GM10248 (cell line): ENCODE results near the gene IL36B.

Source experiments
- CTCF ChIA-PET: fragments of 300-600 bp; sonication (Branson Sonifier 250); formaldehyde crosslinking; extraction: SDS; loops from one replicate; lab custom pipeline; 2021; ENCODE audit warnings: antibody characterized with exemption; lab: Yijun Ruan, JAX
- POLR2A ChIA-PET: fragments of 350-650 bp; sonication (Branson Sonifier 250); formaldehyde crosslinking; extraction: SDS; loops from one replicate; lab custom pipeline; 2020; ENCODE audit warnings: antibody characterized with exemption; lab: Yijun Ruan, JAX
- DNase-seq: peaks from one replicate; pipeline ENCODE4 v3.0.0; 2012; ENCODE audit errors: extremely low spot score
- CTCF ChIP-seq: IDR thresholded peaks from 2 replicates; pipeline ENCODE4 v1.5.1; 2012; ENCODE audit warnings: mild to moderate bottlenecking, low read depth; ENCODE audit errors: extremely low read depth, missing control alignments, control extremely low read depth

IL36B gene

GRCh38 chr2:113038291-113038690 is 14.4 kb downstream of the IL36B start:
- TF ChIP-seq CTCF, result no peak
- CTCF ChIA-PET, result interaction anchor here (1.2 kb wide), 1 partner anchor 14 kb away, joined by 3 read pairs; no protein-coding TSS in a partner anchor
- no peak for DNase-seq
- POLR2A ChIA-PET, result no interaction called here

DNA sequence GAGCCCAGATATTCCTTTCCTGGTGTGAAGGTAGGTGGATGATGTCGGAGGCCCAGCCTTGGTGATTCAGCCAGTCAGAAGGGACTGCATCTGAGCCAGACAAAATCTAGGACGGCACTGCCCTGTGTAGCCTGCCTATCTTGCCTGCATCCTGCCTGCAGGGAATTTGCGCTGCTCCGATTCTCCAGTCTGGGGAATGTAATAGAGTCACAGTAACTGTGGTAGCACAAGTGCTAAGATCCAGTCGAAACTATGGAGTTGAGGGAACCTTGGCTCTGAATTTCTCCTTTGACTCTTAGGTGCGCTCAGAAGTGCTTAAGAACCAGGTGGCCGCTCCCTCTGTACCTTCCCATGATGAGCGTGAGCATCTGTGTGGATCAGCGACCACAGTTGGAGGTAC is 15.9 kb downstream of the IL36B start:
- DNase-seq, result no peak
- TF ChIP-seq CTCF, result no peak
- ChIA-PET POLR2A (no interaction called here), CTCF (no interaction called here)

DNA sequence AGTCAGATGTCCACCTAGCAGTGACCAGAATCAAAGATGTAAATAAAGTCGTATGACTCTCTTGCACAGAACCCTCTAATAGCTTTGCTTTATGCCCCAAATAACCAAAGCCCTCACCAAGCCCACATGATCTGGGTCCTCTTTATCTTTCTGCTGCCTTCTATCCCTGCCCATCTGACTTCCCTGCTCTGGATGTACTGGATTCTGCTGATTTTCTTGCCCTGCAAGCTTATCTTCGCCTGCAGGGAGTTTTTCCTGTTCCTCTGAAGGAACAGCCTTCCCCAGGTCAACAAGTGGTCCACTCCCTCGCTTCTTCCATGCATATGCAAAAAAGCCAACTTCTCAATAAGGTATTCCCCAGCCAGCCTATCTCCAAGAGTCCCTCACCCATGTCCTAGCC is 18.7 kb downstream of the IL36B start:
- TF ChIP-seq CTCF, result no peak
- ChIA-PET POLR2A (no interaction called here), CTCF (no interaction called here)
- DNase-seq, result no peak

- CTCF ChIA-PET, result interaction anchor here (0.6 to 1.2 kb wide), 3 partner anchors 8 to 47 kb away, joined by 3 read pairs; no protein-coding TSS in a partner anchor
- no peak for DNase-seq
- POLR2A ChIA-PET, result no interaction called here
- no peak for TF ChIP-seq CTCF
Observed at GRCh38 chr2:113032737-113033136, 19.9 kb downstream of the IL36B start.

- no peak for TF ChIP-seq CTCF
- ChIA-PET CTCF (no interaction called here), POLR2A (no interaction called here)
- no peak for DNase-seq
Observed at GRCh38 chr2:113028112-113028511, 24.6 kb downstream of the IL36B start.

GRCh38 chr2:113027691-113028090 is 25.0 kb downstream of the IL36B start:
- TF ChIP-seq CTCF, result no peak
- POLR2A ChIA-PET, result no interaction called here
- CTCF ChIA-PET, result no interaction called here
- no peak for DNase-seq
